Kidney epithelial cell (primary cell): ENCODE measurements around the gene SORBS1. TPM values are rescaled to one million over a fixed set of nuclear protein-coding genes. Genes with fewer than 3 reads are reported as not detected.

ENCODE experiments used
- DNase-seq: peaks from one replicate; pipeline ENCODE4 v3.0.0-alpha.2; 2010; ENCODE audit warnings: low read depth
- H3K27me3 ChIP-seq: 2 replicates; pipeline ENCODE4 v1.6.0; 2011; ENCODE audit warnings: low read length; ENCODE audit not compliant: control insufficient read depth, insufficient read depth
- H3K36me3 ChIP-seq: 2 replicates; pipeline ENCODE4 v1.5.1; 2011; ENCODE audit warnings: low read length; ENCODE audit not compliant: control insufficient read depth, insufficient read depth
- H3K4me3 ChIP-seq: 2 replicates; pipeline ENCODE4 v1.5.1; 2011; ENCODE audit warnings: low read depth, mild to moderate bottlenecking, control low read depth, low read length
- total RNA-seq: library from RNA; depleted of rRNA; stranded (reverse); fragments of >200 nt; gene quantifications from 2 replicates; pipeline ENCODE4 v1.2.3, GENCODE V29; 2015
- TF ChIP-seq, protein P1 (sequence below): IDR thresholded peaks from 2 replicates; pipeline ENCODE4 v1.5.1; 2011; ENCODE audit warnings: mild to moderate bottlenecking, moderate library complexity, low read length, control low read depth, inconsistent platforms; ENCODE audit not compliant: insufficient read depth, poor library complexity, severe bottlenecking

SORBS1 gene
- total RNA-seq, 1 donor from 2014 or later, result 4.9 TPM

GRCh38 chr10:95462740-95463667 is 98.2 kb downstream of the SORBS1 start:
- Histone ChIP-seq H3K36me3 (no peaks in the 10 kb centered on the region), H3K4me3 (no peak overlapping the region), H3K27me3 (no peaks in the 10 kb centered on the region)
- TF ChIP-seq, protein P1, sequence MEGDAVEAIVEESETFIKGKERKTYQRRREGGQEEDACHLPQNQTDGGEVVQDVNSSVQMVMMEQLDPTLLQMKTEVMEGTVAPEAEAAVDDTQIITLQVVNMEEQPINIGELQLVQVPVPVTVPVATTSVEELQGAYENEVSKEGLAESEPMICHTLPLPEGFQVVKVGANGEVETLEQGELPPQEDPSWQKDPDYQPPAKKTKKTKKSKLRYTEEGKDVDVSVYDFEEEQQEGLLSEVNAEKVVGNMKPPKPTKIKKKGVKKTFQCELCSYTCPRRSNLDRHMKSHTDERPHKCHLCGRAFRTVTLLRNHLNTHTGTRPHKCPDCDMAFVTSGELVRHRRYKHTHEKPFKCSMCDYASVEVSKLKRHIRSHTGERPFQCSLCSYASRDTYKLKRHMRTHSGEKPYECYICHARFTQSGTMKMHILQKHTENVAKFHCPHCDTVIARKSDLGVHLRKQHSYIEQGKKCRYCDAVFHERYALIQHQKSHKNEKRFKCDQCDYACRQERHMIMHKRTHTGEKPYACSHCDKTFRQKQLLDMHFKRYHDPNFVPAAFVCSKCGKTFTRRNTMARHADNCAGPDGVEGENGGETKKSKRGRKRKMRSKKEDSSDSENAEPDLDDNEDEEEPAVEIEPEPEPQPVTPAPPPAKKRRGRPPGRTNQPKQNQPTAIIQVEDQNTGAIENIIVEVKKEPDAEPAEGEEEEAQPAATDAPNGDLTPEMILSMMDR, result no peak
- no peak for DNase-seq

GRCh38 chr10:95461611-95462010 is 99.6 kb downstream of the SORBS1 start:
- TF ChIP-seq, protein P1, result no peak
- Histone ChIP-seq H3K4me3 (no peak overlapping the region), H3K27me3 (no peaks in the 10 kb centered on the region), H3K36me3 (no peaks in the 10 kb centered on the region)
- DNase-seq, result no peak

GRCh38 chr10:95459446-95460045 is 101.6 kb downstream of the SORBS1 start:
- Histone ChIP-seq H3K36me3 (no peaks in the 10 kb centered on the region), H3K4me3 (no peak overlapping the region), H3K27me3 (no peaks in the 10 kb centered on the region)
- DNase-seq, result no peak
- TF ChIP-seq, protein P1, result no peak

DNA sequence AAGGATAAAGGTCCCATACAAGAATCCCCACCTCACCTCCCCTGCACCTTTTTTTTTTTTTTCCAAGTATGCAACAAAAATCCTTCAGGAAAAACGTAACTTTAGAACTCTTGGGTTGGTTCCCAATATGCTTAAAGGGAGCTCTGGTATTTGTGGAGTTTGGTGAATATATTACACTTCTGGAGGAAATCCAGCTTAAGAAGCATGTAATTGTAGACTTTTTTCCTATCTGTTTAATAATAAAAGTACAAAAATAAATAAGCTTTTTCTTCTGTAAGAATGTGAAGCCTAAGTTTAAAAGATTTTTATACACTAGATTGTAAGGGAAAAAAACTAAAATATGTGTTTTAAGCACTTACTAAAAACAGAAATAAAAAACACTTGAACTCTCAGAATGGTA is 102.3 kb downstream of the SORBS1 start:
- no peaks in the 10 kb centered on the region for H3K27me3 ChIP-seq
- TF ChIP-seq, protein P1, result no peak
- H3K4me3 ChIP-seq, result no peak overlapping the region
- no peaks in the 10 kb centered on the region for H3K36me3 ChIP-seq
- no peak for DNase-seq

- TF ChIP-seq, protein P1, result no peak
- H3K27me3 ChIP-seq, result no peaks in the 10 kb centered on the region
- no peak overlapping the region for H3K4me3 ChIP-seq
- DNase-seq, result no peak
- no peaks in the 10 kb centered on the region for H3K36me3 ChIP-seq
Measured at GRCh38 chr10:95458014-95458413, 103.2 kb downstream of the SORBS1 start.
